HG03342 (cell line): Measurements from ENCODE around the gene NEDD4L.
"Not testable (repeated sequence)": the region's sequence is repeated elsewhere in the genome, so short reads cannot be mapped to it uniquely, and the experiment has no call there.

Experiments
- ATAC-seq: cut with Tn5 transposase; IDR thresholded peaks from one replicate; pipeline ENCODE4 v1.9.1; 2021; ENCODE audit warnings: mild to moderate bottlenecking, moderate library complexity; ENCODE audit not compliant: unreplicated experiment

Gene NEDD4L

GRCh38 chr18:58043491-58044369 is at the start of gene NEDD4L:
Gene NEDD4L, plus strand, starts transcription at chr18:58044226. Its CDS starts 435 bp downstream, at chr18:58044661.
- ATAC-seq = peak; percentile 78

- ATAC-seq = no peak
These were observed 48.7 kb upstream of the NEDD4L start for GRCh38 chr18:57995331-57995730.

GRCh38 chr18:57996894-57997293 is 47.1 kb upstream of the NEDD4L start:
- not testable (repeated sequence) for ATAC-seq

GRCh38 chr18:57997820-57998219 is 46.2 kb upstream of the NEDD4L start:
- no peak for ATAC-seq

- ATAC-seq = no peak
These were observed 45.6 kb upstream of the NEDD4L start for GRCh38 chr18:57998461-57998860.

- no peak for ATAC-seq
These were observed 39.7 kb upstream of the NEDD4L start for GRCh38 chr18:58004317-58004716.

GRCh38 chr18:58005011-58005410 is 39.0 kb upstream of the NEDD4L start:
- ATAC-seq = no peak

GRCh38 chr18:58005885-58006523 is 38.0 kb upstream of the NEDD4L start:
- ATAC-seq = no peak

- no peak for ATAC-seq
These were observed 34.9 kb upstream of the NEDD4L start for GRCh38 chr18:58009166-58009565.

- no peak for ATAC-seq
These were observed 33.8 kb upstream of the NEDD4L start for GRCh38 chr18:58010265-58010664.

GRCh38 chr18:58012356-58012755 is 31.7 kb upstream of the NEDD4L start:
- no peak for ATAC-seq

GRCh38 chr18:58013241-58014211 is 30.5 kb upstream of the NEDD4L start:
- no peak for ATAC-seq

- ATAC-seq = peak; percentile 100
These were observed 28.8 kb upstream of the NEDD4L start for GRCh38 chr18:58015065-58015780.

- ATAC-seq = no peak
These were observed 26.8 kb upstream of the NEDD4L start for GRCh38 chr18:58017267-58017666.

- ATAC-seq = no peak
These were observed 23.4 kb upstream of the NEDD4L start for GRCh38 chr18:58020567-58021107.

GRCh38 chr18:58021504-58021903 is 22.5 kb upstream of the NEDD4L start:
- ATAC-seq = no peak

- ATAC-seq = no peak
These were observed 20.9 kb upstream of the NEDD4L start for GRCh38 chr18:58023108-58023507.

- ATAC-seq = no peak
These were observed 19.9 kb upstream of the NEDD4L start for GRCh38 chr18:58024139-58024538.

GRCh38 chr18:58025205-58025604 is 18.8 kb upstream of the NEDD4L start:
- no peak for ATAC-seq

- no peak for ATAC-seq
These were observed 18.3 kb upstream of the NEDD4L start for GRCh38 chr18:58025733-58026132.
